ENCODE measurements around the gene STAT6. TPM values are rescaled to one million over a fixed set of nuclear protein-coding genes. Genes with fewer than 3 reads are reported as not detected.

Gene STAT6
- total RNA-seq, 8 experiments from 2014 or later, result 1.6 to 126 (median 13.3) TPM

DNA sequence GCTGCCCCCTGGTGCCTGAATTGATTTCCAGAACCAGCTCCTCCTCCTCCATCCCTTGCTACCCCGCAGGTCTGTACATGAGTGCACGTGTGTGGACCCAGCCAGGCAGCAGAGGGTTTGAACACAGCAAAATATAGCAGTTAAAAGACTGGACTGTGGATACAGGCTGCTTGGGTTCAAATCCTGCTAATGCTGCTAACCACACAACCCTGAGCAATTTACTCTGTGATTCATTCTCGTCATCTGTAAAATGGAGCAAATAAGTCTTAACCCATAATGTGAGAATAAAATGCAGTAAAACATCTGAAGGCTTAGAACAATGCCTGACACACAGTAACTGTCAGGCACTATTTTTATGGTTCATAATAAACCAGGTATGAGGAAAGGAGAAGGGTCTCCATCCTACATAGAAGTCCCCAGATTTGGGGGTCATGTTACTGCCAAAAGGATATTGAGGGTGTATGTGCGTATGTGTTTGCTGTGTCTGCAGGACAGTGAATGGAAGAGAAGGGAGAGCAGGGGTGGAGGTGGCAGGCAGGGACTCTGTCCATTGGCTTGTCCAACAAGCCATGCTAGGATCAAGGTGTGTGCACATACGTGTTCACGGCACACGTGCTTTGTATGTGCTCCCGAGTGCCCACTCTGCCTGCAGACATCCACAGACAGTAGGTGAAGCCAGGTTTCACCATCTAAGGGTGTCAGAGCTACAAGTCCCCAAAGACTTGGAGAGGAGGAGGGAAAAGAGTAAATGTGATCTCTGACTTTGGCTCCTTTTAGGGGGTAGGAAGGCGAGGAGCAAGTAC, 1.5 kb upstream of the STAT6 start:
- peak in 2 of 8 experiments; percentile 42 to 48 for ATAC-seq (replicated peaks in 6 of 8)
- Histone ChIP-seq H3K4me1 (replicated peaks in 1 of 2) (peaks cover 21 to 25% of the 10 kb centered on the region in 2 donors), H3K27ac (no peak overlapping the region), H3K4me3 (peak overlapping the region in 3 of 5 donors; percentile 17 to 31 (median 28))
- in situ Hi-C loops (cut with MboI; ENCODE audit: low pct_unique_long_range_greater_than_20kb in 2 of 9, low sequenced_read_pairs in 9 of 9, unreplicated experiment in 9 of 9), result loop anchor here in 1 of 9 experiments (5.0 kb wide), 1 partner anchor 40 kb away; no protein-coding TSS in a partner anchor
- WGBS, 10 experiments, result 27 to 100% (median 74%) methylated on average over 1 to 9 of the region's 9 CpGs; no CpG with 5 or more reads in 1 of the 10 experiments

DNA sequence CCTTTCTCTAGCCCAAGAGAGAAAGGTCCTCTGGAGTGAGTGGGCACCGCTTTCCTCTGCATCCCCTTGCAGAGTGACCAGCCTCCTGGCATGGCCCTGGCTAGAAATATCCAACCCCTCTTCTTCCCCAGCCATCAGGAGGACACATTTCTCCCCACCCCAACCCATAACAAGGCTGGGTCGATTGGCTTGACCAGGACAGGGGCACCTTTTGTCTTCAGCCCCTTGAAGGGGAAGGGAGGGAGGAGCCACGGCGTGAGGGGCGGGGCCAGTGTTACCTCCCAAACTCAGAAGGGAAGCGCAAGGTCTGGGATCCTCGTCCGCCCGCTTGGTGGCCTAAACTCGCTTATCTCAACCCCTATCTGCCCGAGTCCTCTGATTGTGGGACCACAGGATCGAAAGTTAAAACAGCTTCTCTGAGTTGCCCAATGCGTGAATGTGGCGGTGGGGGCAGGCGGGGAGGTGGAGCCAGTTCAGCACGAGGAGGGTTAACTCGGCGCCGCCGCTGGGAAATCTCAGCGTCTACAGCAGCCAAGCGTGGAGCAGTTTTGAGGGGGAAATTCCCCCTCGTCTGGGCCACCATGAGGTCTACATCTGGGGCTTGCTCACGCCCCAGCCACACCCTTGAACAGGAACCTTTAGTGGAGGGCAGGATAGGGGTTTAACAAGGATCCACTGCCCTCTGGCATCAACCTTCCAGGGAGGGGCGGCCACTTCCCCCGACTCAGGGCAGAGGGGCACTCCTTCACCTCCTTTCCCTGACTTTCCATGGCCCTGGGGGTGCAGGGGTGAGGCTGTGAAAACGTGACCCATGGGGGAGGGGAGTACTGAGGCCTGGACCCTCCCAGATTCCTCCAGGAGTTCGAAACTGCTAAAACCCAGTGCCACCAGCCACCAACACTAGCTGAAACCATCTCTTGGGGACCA, 795 bp downstream of the STAT6 start:
- Histone ChIP-seq H3K4me3 (peak overlapping the region in 4 of 5 donors; percentile 9 to 31 (median 22)), H3K27ac (peak overlapping the region in 1 of 2 donors; percentile 88), H3K4me1 (replicated peaks in 1 of 2) (peaks cover 21 to 25% of the 10 kb centered on the region in 2 donors)
- in situ Hi-C loops (cut with MboI; ENCODE audit: low pct_unique_long_range_greater_than_20kb in 2 of 9, low sequenced_read_pairs in 9 of 9, unreplicated experiment in 9 of 9), result loop anchor here in 1 of 9 experiments (5.0 kb wide), 1 partner anchor 38 kb away; no protein-coding TSS in a partner anchor
- ATAC-seq (replicated peaks in 6 of 8), result peak in 3 of 8 experiments; percentile 6 to 33 (median 8)
- 0% methylated on average over 1 to 2 of the region's 28 CpGs; no CpG with 5 or more reads in 8 of the 10 experiments for WGBS, 10 experiments

DNA sequence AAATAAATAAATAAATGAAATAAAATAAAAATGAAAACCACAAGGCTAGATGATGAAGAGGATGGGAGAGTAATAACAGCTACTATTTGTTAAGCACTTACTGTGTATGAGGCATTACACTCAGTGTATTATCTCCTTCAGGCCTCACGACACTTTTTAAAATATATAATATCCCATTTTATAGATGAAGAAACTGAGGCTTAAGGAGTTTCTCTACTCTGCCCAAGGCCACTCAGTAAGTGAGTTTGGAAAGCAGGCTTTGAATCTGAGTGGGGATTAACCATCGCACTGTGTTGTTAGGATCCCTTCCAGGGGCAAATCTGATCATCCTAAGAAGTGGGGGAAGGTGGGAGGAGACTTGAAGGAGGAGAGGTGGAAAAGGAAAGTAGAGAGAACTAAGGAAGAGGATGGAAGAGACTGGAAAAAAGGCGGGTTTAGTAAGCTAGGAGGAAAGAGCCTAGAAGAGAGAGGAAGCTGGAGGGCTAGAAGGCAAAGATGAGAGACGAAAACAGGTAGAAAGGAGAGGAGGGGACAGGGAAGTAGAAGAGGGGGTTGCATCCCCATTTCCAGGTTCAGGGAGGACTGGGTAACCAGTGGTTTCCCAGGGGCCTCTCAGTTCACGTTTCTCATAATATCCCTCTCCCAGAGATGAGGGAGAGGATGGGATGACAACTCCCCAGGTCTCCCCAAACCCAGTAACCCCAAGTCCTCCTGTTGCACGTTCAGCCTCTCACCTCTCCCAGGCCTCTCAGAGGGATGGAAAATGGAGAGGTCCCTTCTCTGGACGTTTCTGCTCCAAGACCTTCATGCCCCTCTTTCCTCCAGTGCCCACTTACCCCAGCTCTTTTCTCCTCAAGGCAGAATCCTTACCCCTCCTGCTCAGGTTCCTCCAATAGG, 1.7 kb downstream of the STAT6 start:
- Histone ChIP-seq H3K4me1 (replicated peaks in 1 of 2) (peaks cover 21 to 25% of the 10 kb centered on the region in 2 donors), H3K27ac (no peak overlapping the region), H3K4me3 (peak overlapping the region in 2 of 5 donors; percentile 28 to 31)
- ATAC-seq (replicated peaks in 6 of 8), result no peak
- in situ Hi-C loops (cut with MboI; ENCODE audit: low pct_unique_long_range_greater_than_20kb in 2 of 9, low sequenced_read_pairs in 9 of 9, unreplicated experiment in 9 of 9), result loop anchor here in 1 of 9 experiments (5.0 kb wide), 1 partner anchor 37 kb away; no protein-coding TSS in a partner anchor
- WGBS, 10 experiments, result 32 to 100% (median 82%) methylated on average over 2 to 6 of the region's 7 CpGs; no CpG with 5 or more reads in 1 of the 10 experiments

DNA sequence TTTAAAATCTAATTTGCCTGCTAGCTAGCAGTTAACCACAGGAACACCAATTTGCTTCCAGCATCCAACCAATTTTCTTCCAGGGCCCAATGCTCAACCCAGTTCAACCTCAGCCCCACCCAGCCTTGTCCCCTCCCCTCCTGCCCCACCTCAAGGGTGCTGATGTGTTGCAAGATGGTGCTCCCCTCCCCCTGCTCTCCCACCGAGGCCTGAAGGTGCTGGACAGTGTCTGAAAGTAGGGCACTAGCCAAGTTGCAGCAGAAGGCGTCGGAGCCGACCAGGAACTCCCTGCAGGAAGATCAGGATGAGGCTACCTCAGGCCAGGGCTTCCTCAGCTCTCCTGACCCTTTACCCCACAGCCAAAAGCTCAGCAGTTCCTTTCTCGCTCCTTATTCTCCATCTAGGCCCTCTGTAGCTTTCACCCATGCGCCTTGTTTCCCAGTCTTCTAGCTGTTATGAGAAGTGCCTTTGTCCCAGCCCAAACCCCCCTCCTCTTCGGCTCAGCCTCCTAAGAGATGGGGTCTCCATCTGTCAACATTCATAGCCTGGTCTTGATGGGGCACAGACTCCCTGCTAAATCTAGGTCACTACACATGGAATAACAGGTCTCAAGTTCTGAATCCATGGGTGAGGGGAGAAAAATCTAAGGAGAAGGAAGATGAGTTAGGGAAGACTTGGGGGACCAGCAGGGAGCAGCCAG, 3.6 kb downstream of the STAT6 start:
- 54 to 100% (median 76%) methylated on average over 1 to 3 of the region's 7 CpGs; no CpG with 5 or more reads in 7 of the 10 experiments for WGBS, 10 experiments
- no peak for ATAC-seq (replicated peaks in 6 of 8)
- no peak overlapping the region for H3K27ac ChIP-seq
- H3K4me1 ChIP-seq (replicated peaks in 1 of 2), result peaks cover 21 to 24% of the 10 kb centered on the region in 2 donors
- no peak overlapping the region for H3K4me3 ChIP-seq
- in situ Hi-C loops (cut with MboI; ENCODE audit: low pct_unique_long_range_greater_than_20kb in 2 of 9, low sequenced_read_pairs in 9 of 9, unreplicated experiment in 9 of 9), result no loop called here

DNA sequence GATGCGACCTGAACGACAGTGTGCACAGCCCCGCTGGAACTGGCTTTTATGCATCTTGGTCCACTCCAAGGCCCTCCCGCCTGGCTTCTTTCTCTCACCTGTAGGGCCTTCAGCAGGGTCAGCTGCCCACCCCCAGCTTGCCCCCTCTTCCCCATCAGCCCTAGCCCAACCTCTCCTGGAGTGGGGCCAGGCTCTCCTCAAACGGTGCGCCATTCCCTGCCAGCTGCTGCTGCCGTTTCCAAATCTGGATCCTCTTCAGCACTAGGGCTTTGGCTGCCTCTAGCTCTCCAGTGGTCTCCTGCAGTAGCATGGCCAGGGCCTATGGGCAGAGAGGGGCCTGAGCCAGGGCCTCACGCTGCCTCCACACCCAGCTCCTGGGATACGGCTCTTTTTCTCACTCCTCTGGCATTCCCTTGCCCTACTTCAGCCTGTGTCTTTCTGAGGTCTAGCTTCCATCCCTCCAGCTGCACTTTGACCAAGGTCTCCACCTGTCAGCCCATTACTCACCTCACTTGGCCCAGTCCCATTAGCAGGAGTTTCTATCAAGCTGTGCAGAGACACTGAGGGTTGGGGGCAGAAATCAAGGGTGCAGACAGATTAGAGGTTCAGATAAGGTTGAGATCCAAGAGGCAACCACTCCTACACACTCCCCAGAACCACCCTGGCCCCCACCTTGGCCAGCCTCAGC, 5.0 kb downstream of the STAT6 start:
- WGBS, 10 experiments, result 92 to 100% (median 100%) methylated on average over 1 to 3 of the region's 9 CpGs; no CpG with 5 or more reads in 7 of the 10 experiments
- in situ Hi-C loops (cut with MboI; ENCODE audit: low pct_unique_long_range_greater_than_20kb in 2 of 9, low sequenced_read_pairs in 9 of 9, unreplicated experiment in 9 of 9), result no loop called here
- ATAC-seq (replicated peaks in 6 of 8), result no peak
- Histone ChIP-seq H3K4me3 (no peak overlapping the region), H3K27ac (no peak overlapping the region), H3K4me1 (replicated peaks in 1 of 2) (peaks cover 14 to 23% of the 10 kb centered on the region in 2 donors)

DNA sequence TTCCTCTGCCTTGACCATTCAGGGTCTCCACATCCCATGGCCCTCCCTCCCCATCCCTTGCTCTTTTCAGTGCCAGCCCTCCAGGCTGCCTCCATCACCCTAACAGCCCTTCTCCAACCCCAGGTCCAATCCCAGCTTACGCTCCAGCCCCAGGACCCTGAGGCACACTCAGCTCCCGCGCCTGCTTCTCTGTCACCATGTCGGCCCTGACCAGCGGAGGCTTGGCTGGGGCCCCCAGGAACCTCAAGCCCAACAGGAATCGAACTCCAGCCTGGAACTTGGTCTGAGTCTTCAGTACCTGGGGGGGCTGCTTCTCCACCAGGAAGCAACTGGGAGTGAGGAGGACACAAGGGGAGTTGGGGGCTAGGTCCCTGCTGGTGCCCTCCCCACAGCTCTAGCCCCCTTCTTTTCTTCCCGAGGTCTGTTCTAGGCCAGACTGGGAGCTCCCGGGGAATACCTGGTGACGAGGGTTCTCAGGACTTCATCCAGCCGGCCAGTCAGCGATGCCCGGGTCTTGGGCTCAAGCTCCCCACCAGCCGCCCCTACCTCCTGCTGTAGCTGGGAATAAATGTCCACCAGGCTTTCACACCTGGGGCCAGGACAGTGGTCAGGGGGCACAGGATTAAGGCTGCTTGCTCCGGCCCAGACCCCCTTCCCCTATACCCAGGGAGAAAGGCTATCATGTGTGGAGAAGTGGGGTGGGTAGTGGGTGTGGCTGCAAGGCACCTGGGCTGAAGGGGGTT, 6.0 kb downstream of the STAT6 start:
- ATAC-seq (replicated peaks in 6 of 8), result no peak
- WGBS, 10 experiments, result 100% methylated on average over 1 of the region's 14 CpGs; no CpG with 5 or more reads in 8 of the 10 experiments
- no peak overlapping the region for H3K27ac ChIP-seq
- in situ Hi-C loops (cut with MboI; ENCODE audit: low pct_unique_long_range_greater_than_20kb in 2 of 9, low sequenced_read_pairs in 9 of 9, unreplicated experiment in 9 of 9), result no loop called here
- peaks cover 4 to 13% of the 10 kb centered on the region in 2 donors for H3K4me1 ChIP-seq (replicated peaks in 1 of 2)
- H3K4me3 ChIP-seq, result no peak overlapping the region

DNA sequence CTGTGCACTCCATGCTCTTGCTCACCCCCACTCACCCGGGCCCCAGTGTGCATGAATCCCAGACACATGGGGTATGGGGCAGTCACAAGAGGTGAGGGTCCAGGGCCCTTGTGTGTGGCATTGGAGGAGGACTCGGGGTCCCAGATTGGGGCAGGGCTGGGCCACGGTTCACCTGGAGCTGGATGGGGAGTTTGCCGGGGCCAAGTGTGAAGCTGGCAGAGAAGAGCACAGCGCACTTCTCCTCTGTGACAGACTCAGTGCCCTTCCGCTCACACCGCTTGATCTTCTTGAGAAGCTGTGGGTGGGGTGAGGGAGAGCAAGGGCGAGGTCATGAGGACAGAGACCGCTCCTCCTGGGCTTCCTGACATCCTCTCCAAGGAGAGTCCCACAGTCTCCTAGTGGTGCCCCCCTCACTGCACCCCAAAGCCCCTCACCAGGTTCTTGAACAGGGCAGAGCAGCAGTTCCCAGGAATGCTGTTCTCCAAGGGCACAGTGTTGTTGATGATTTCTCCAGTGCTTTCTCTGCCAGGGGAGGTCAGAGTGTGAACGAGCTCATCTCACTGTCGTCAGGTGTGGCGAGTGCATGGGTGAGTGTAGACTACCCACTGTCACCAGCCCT, 6.8 kb downstream of the STAT6 start:
- H3K27ac ChIP-seq, result no peak overlapping the region
- H3K4me3 ChIP-seq, result no peak overlapping the region
- 83 to 91% methylated on average over 2 to 4 of the region's 12 CpGs; no CpG with 5 or more reads in 8 of the 10 experiments for WGBS, 10 experiments
- ATAC-seq (replicated peaks in 6 of 8), result no peak
- in situ Hi-C loops (cut with MboI; ENCODE audit: low pct_unique_long_range_greater_than_20kb in 2 of 9, low sequenced_read_pairs in 9 of 9, unreplicated experiment in 9 of 9), result no loop called here
- peaks cover 0 to 7% of the 10 kb centered on the region in 2 donors for H3K4me1 ChIP-seq (replicated peaks in 1 of 2)

DNA sequence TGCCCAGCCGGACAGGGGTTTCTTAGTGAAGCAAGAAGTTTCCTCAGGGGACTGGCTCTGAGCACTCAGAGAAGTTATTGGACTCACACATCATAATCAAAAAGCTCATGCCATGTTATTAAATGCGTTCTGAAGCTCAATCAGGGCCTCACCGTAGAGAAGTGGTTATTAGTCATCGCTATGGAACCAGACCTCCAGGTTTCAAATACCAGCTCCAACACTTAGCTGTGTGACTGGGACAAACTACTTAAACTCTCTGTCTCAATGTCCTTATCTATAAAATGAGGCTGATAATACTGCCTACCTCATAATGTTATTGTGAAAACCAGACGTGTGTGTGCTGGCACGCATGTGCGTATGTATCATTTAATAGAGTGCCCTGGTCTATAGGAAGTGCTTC, 7.3 kb downstream of the STAT6 start:
- 90 to 100% (median 92%) methylated on average over 2 to 5 of the region's 7 CpGs; no CpG with 5 or more reads in 5 of the 10 experiments for WGBS, 10 experiments
- H3K4me3 ChIP-seq, result no peak overlapping the region
- ATAC-seq (replicated peaks in 6 of 8), result no peak
- in situ Hi-C loops (cut with MboI; ENCODE audit: low pct_unique_long_range_greater_than_20kb in 2 of 9, low sequenced_read_pairs in 9 of 9, unreplicated experiment in 9 of 9), result no loop called here
- H3K27ac ChIP-seq, result no peak overlapping the region
- peaks cover 0 to 7% of the 10 kb centered on the region in 2 donors for H3K4me1 ChIP-seq (replicated peaks in 1 of 2)

DNA sequence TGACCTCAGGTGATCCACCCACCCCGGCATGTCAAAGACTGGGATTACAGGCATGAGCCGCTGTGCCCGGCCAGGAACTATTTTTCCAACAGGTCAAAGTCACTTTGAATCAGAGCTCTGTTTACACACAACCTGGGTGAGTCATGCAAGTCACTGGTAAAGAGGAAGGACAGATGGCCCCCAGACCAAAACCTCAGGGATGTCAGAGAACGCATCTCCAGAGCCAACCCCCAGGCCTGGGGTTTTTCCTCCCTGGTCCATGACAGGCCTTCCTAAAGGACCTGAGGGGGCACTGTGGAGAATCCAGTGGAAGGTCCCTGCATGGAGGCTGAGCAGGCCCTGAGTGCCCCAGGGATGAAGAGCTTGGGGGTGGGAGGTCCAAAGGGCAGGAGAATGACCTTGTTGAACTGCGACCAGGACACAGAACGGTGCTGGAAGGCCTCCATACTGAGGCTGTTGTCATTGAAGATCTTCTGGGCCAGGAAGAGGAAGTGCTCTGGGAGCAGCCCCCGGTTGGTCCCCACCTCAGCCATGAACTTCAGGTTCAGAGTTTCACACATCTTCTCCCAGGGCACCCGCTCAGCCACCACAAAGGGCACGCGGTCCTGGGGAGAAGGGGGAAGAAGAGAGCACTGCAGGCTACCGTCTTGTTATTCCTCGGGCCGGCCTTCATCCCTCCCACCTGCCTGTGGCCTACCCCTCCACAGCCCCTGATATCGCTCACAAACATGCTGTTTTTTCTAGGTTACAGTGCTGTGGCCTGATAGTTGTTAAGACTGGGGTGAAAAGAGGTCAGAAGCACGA, 9.1 kb downstream of the STAT6 start:
- no peak for ATAC-seq (replicated peaks in 6 of 8)
- in situ Hi-C loops (cut with MboI; ENCODE audit: low pct_unique_long_range_greater_than_20kb in 2 of 9, low sequenced_read_pairs in 9 of 9, unreplicated experiment in 9 of 9), result no loop called here
- Histone ChIP-seq H3K27ac (no peak overlapping the region), H3K4me1 (replicated peaks in 1 of 2) (peaks cover 0 to 7% of the 10 kb centered on the region in 2 donors), H3K4me3 (no peak overlapping the region)
- 69 to 100% (median 88%) methylated on average over 1 to 11 of the region's 15 CpGs; no CpG with 5 or more reads in 3 of the 10 experiments for WGBS, 10 experiments

DNA sequence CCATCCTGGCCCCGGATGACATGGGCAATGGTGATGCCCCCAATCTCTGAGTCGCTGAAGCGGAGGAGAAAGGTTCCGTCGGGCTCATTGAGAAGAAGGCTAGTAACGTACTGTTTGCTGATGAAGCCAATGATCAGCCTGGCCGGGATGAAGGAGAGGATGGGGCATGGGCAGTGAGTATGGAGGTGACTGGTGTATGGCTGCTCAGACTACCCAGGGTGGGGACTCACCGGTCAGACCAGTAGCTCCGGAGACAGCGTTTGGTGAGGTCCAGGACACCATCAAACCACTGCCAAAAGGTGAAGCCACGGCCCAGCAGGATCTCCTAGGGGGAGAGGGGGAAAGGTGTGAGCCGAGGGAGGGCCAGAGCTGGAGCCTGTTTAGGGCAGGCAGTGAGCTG, 11.4 kb downstream of the STAT6 start:
- no peak for ATAC-seq (replicated peaks in 6 of 8)
- in situ Hi-C loops (cut with MboI; ENCODE audit: low pct_unique_long_range_greater_than_20kb in 2 of 9, low sequenced_read_pairs in 9 of 9, unreplicated experiment in 9 of 9), result no loop called here
- WGBS, 10 experiments, result 85 to 100% (median 95%) methylated on average over 1 to 6 of the region's 12 CpGs; no CpG with 5 or more reads in 6 of the 10 experiments
- Histone ChIP-seq H3K27ac (no peak overlapping the region), H3K4me3 (no peak overlapping the region), H3K4me1 (replicated peaks in 1 of 2) (peaks cover 0 to 7% of the 10 kb centered on the region in 2 donors)

Measured in motor neuron (in vitro differentiated cells).